Natural killer cell (primary cell): Measurements from ENCODE around the gene HMHB1. TPM values are rescaled to one million over a fixed set of nuclear protein-coding genes. Genes with fewer than 3 reads are reported as not detected.
A peak's percentile ranks its signal among the peaks of the same experiment; 100 is the strongest.

Source experiments
- ATAC-seq, 3 donors: fragments of 150-1000 bp in 2 of 3; fragments of 200-7000 bp in 1 of 3; cut with Tn5 transposase; 1 replicate in 1 of 3; 2 replicates in 2 of 3; pipeline ENCODE4 v1.10.0; 2021; ENCODE audit warnings: mild to moderate bottlenecking in 2 of 3, moderate library complexity in 2 of 3
- DNase-seq, 2 donors: peaks; one replicate each; pipeline versions ENCODE4 v3.0.0 to v3.0.0-alpha.2; 2013 to 2021; ENCODE audit warnings: mixed read lengths in 1 of 2
- H3K27ac ChIP-seq: one replicate; pipeline ENCODE4 v1.5.1; 2013; ENCODE audit warnings: mild to moderate bottlenecking, low read length
- H3K27me3 ChIP-seq: one replicate; pipeline ENCODE4 v1.6.1; 2013; ENCODE audit warnings: low read length; ENCODE audit not compliant: control insufficient read depth, insufficient read depth
- H3K36me3 ChIP-seq: one replicate; pipeline ENCODE4 v1.6.1; 2013; ENCODE audit warnings: low read length; ENCODE audit not compliant: control insufficient read depth, insufficient read depth
- H3K4me1 ChIP-seq: one replicate; pipeline ENCODE4 v1.6.1; 2013; ENCODE audit warnings: low read length; ENCODE audit not compliant: control insufficient read depth, insufficient read depth
- H3K4me3 ChIP-seq: one replicate; pipeline ENCODE4 v1.5.1; 2013; ENCODE audit warnings: low read length
- H3K9me3 ChIP-seq: one replicate; pipeline ENCODE4 v1.6.1; 2013; ENCODE audit warnings: low read length; ENCODE audit not compliant: control insufficient read depth, insufficient read depth
- H3K27ac Mint-ChIP-seq, 2 donors: one replicate each; pipeline ENCODE4 v1.8.0; 2022; ENCODE audit warnings: mild to moderate bottlenecking in 2 of 2, mixed read lengths in 2 of 2, moderate library complexity in 1 of 2
- H3K27me3 Mint-ChIP-seq, 2 donors: one replicate each; pipeline ENCODE4 v1.8.0; 2022; ENCODE audit warnings: low read depth in 2 of 2, mixed read lengths in 2 of 2
- H3K36me3 Mint-ChIP-seq: one replicate; pipeline ENCODE4 v1.8.0; 2022; ENCODE audit warnings: mixed read lengths
- H3K4me1 Mint-ChIP-seq, 2 donors: one replicate each; pipeline ENCODE4 v1.8.0; 2022; ENCODE audit warnings: mixed read lengths in 2 of 2
- H3K4me3 Mint-ChIP-seq: one replicate; pipeline ENCODE4 v1.8.0; 2022; ENCODE audit warnings: mild to moderate bottlenecking, moderate library complexity, mixed read lengths
- H3K9me3 Mint-ChIP-seq, 2 donors: one replicate each; pipeline ENCODE4 v1.8.0; 2022; ENCODE audit warnings: mixed read lengths in 2 of 2
- WGBS: methylation state at CpG from one replicate; pipeline ENCODE4 v1.1.7; 2013; ENCODE audit warnings: missing lambda C conversion rate; ENCODE audit not compliant: insufficient coverage; 5-methylcytosine and 5-hydroxymethylcytosine counted together
- intact Hi-C: fragments of 100-400 bp; cut with micrococcal nuclease; formaldehyde crosslinking; loops from one replicate; pipeline ENCODE4 v1.14.2; 2022
- total RNA-seq, 4 donors: library from RNA; stranded (reverse); fragments of 120-200 nt in 1 of 4; gene quantifications; one replicate each; pipeline versions ENCODE4 v1.2.3 to v1.2.4, GENCODE V29; 2013 to 2022
- TF ChIP-seq, protein P1 (sequence below): fragments of 200-600 bp; IDR thresholded peaks from one replicate; pipeline ENCODE4 v1.8.0; 2022; ENCODE audit warnings: antibody characterized with exemption

The HMHB1 gene
- total RNA-seq, 3 donors from 2014 or later (not counting 1 experiment from before 2014, with no cell fraction given): not detected

DNA sequence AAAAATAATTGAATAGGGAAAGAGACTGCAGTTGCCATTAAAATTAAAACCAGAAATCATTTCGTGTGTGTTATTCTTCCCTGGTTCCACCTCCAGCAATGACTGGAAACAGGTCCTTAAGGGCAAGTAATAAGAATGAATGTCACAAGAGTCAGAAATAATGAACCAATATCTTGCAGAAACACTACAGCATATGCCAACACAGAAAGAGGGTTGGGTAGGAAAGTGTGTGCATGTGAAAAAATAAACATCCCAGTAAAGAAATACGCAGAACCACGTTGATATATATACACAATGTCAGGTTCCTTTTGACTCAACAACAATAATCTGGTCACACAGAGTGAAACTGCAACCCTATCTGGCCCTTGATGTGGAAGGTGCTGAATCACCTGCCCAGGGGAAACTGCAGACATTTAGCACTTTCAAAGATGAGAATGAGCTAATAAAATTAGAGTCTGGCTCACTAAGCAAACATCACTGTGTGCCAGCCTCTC lies 15.0 kb downstream of the HMHB1 start:
- ATAC-seq (no peak), DNase-seq (peak in 1 of 2 donors; percentile 4)
- no peak overlapping the region for H3K27ac Mint-ChIP-seq
- H3K4me3 Mint-ChIP-seq: no peak overlapping the region
- H3K9me3 Mint-ChIP-seq: no peaks in the 10 kb centered on the region
- no peak overlapping the region for H3K4me3 ChIP-seq
- no peaks in the 10 kb centered on the region for H3K27me3 ChIP-seq
- no peak overlapping the region for H3K27ac ChIP-seq
- H3K36me3 ChIP-seq: no peaks in the 10 kb centered on the region
- peaks cover 8 to 9% of the 10 kb centered on the region in 2 donors for H3K4me1 Mint-ChIP-seq
- 54% methylated on average over 2 of the region's 3 CpGs for WGBS
- H3K9me3 ChIP-seq: no peaks in the 10 kb centered on the region
- TF ChIP-seq, protein P1, sequence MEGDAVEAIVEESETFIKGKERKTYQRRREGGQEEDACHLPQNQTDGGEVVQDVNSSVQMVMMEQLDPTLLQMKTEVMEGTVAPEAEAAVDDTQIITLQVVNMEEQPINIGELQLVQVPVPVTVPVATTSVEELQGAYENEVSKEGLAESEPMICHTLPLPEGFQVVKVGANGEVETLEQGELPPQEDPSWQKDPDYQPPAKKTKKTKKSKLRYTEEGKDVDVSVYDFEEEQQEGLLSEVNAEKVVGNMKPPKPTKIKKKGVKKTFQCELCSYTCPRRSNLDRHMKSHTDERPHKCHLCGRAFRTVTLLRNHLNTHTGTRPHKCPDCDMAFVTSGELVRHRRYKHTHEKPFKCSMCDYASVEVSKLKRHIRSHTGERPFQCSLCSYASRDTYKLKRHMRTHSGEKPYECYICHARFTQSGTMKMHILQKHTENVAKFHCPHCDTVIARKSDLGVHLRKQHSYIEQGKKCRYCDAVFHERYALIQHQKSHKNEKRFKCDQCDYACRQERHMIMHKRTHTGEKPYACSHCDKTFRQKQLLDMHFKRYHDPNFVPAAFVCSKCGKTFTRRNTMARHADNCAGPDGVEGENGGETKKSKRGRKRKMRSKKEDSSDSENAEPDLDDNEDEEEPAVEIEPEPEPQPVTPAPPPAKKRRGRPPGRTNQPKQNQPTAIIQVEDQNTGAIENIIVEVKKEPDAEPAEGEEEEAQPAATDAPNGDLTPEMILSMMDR: no peak
- peaks cover 6% of the 10 kb centered on the region for H3K4me1 ChIP-seq
- H3K36me3 Mint-ChIP-seq: no peaks in the 10 kb centered on the region
- no peaks in the 10 kb centered on the region for H3K27me3 Mint-ChIP-seq
- intact Hi-C loops: loop anchor here (10.0 kb wide), 4 partner anchors 368 to 1112 kb away; partner anchors contain the start of gene NR3C1

DNA sequence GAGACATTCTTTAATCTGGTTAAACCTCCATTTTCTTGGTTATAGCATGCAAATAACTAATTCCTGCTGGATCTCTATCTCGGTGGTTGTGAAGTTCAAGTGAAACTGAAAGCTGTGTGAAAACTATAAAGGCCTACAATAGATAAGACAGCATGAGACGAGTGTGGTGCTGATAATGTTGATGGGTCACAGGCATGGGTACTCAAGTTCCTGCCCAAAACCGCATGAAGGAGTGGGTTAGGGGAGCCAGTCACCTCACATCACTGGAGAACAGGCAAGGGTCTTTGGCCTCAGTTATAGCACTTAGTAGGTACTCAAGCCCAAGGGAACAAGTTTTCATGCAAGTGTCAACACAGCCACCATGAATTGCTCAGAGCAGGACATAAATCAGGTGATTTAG lies 16.7 kb downstream of the HMHB1 start:
- H3K4me1 Mint-ChIP-seq: peaks cover 8 to 9% of the 10 kb centered on the region in 2 donors
- no peak overlapping the region for H3K4me3 ChIP-seq
- H3K9me3 ChIP-seq: no peaks in the 10 kb centered on the region
- H3K27ac Mint-ChIP-seq: peak overlapping the region; percentile 7 to 75
- ATAC-seq (peak in 1 of 3 donors; percentile 40), DNase-seq (peak in 1 of 2 donors; percentile 40)
- TF ChIP-seq, protein P1: no peak
- no peaks in the 10 kb centered on the region for H3K27me3 ChIP-seq
- H3K4me1 ChIP-seq: peaks cover 6% of the 10 kb centered on the region
- H3K36me3 Mint-ChIP-seq: no peaks in the 10 kb centered on the region
- H3K36me3 ChIP-seq: no peaks in the 10 kb centered on the region
- no peaks in the 10 kb centered on the region for H3K9me3 Mint-ChIP-seq
- H3K27ac ChIP-seq: peak overlapping the region; percentile 0
- WGBS: 12% methylated on average over 3 of the region's 3 CpGs
- peak overlapping the region; percentile 4 for H3K4me3 Mint-ChIP-seq
- H3K27me3 Mint-ChIP-seq: no peaks in the 10 kb centered on the region
- intact Hi-C loops: loop anchor here (10.0 kb wide), 4 partner anchors 366 to 1114 kb away; partner anchors contain the start of gene NR3C1

DNA sequence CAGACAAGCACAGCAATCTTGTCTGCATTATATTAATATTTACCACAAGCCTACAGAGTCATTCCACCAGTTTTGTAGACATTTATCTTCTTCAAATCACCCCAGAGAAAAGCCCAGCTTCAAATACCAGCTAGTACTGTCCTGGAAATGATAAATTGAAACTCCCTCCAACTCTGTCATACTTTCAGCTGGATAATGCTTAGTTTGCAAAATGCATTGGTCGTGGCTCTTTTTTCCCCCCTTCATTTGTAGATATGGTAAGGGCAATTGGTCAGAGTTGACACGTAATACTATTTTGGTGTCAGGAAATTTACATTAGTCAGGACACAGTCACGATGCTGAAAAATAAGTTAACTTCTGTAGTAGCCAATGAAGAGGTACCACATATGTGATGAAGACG lies 21.2 kb downstream of the HMHB1 start:
- Histone ChIP-seq H3K36me3 (no peaks in the 10 kb centered on the region), H3K27me3 (no peaks in the 10 kb centered on the region), H3K4me1 (peaks cover 3% of the 10 kb centered on the region), H3K27ac (no peak overlapping the region), H3K9me3 (no peaks in the 10 kb centered on the region), H3K4me3 (no peak overlapping the region)
- H3K9me3 Mint-ChIP-seq: no peaks in the 10 kb centered on the region
- no peak overlapping the region for H3K4me3 Mint-ChIP-seq
- DNase-seq (no peak), ATAC-seq (no peak)
- no peaks in the 10 kb centered on the region for H3K36me3 Mint-ChIP-seq
- H3K27me3 Mint-ChIP-seq: no peaks in the 10 kb centered on the region
- TF ChIP-seq, protein P1: no peak
- WGBS: 91% methylated on average over 4 of the region's 4 CpGs
- no peak overlapping the region for H3K27ac Mint-ChIP-seq
- intact Hi-C loops: no loop called here
- H3K4me1 Mint-ChIP-seq: peaks cover 7% of the 10 kb centered on the region in 2 donors

DNA sequence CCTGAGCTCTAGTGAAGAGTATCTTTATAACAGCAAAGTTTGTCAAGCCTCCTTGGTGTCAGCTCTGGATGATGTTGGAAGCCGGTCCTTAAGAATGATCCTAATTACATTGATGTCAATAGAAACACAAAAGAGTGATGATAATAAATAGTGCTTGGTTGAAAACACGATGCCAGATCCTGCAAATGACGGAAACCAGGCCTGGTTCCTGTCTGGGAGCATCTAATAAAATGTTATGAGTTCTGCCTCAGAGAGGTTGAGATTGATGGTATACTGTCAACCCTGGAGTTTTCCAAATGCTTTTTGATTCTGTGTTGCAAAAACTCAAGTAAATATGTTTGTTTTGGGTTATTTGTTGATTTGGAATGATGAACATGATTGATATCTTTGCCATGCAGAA lies 23.3 kb downstream of the HMHB1 start:
- intact Hi-C loops: no loop called here
- Histone ChIP-seq H3K9me3 (no peaks in the 10 kb centered on the region), H3K4me3 (no peak overlapping the region), H3K4me1 (no peaks in the 10 kb centered on the region), H3K27ac (no peak overlapping the region), H3K27me3 (no peaks in the 10 kb centered on the region), H3K36me3 (no peaks in the 10 kb centered on the region)
- Mint-ChIP-seq H3K4me1 (no peaks in the 10 kb centered on the region), H3K4me3 (no peak overlapping the region), H3K27me3 (peaks cover 5 to 9% of the 10 kb centered on the region in 2 donors), H3K36me3 (no peaks in the 10 kb centered on the region), H3K9me3 (no peaks in the 10 kb centered on the region), H3K27ac (no peak overlapping the region)
- TF ChIP-seq, protein P1: no peak
- 94% methylated on average over 3 of the region's 3 CpGs for WGBS
- ATAC-seq: no peak
- no peak for DNase-seq
